ENCODE measurements around the gene STYXL1. TPM values are rescaled to one million over a fixed set of nuclear protein-coding genes. Genes with fewer than 3 reads are reported as not detected.

The STYXL1 gene
- total RNA-seq, 1 experiment from 2014 or later: 21.3 TPM

- Mint-ChIP-seq H3K4me3 (no peak overlapping the region), H3K9me3 (no peaks in the 10 kb centered on the region), H3K27me3 (ENCODE audit: low read depth) (no peaks in the 10 kb centered on the region; the same call in 1 of the 2 replicates), H3K4me1 (no peaks in the 10 kb centered on the region), H3K36me3 (peaks cover 19% of the 10 kb centered on the region), H3K27ac (no peak overlapping the region)
- no peak for ATAC-seq
- ChIA-PET CTCF (interaction anchor here (1.4 kb wide), 1 partner anchor 52 kb away, joined by 4 read pairs; no protein-coding TSS in a partner anchor), POLR2A (no interaction called here)
- DNase-seq (ENCODE audit: low spot score): no peak
- TF ChIP-seq TEAD1 (CRISPR knock-in tag; IDR thresholded peaks at IDR 0.05) (no peak), NR1H2 (CRISPR knock-in tag; IDR thresholded peaks at IDR 0.05) (no peak), ZMAT4 (CRISPR knock-in tag; IDR thresholded peaks at IDR 0.05) (no peak), FOXJ3 (CRISPR knock-in tag; IDR thresholded peaks at IDR 0.05; ENCODE audit: borderline replicate concordance) (no peak), ZNF423 (CRISPR knock-in tag; IDR thresholded peaks at IDR 0.05) (no peak), ZNF281 (CRISPR knock-in tag; IDR thresholded peaks at IDR 0.05) (no peak), USF2 (CRISPR knock-in tag; IDR thresholded peaks at IDR 0.05) (no peak), PRRX2 (CRISPR knock-in tag; IDR thresholded peaks at IDR 0.05) (no peak), SMAD3 (CRISPR knock-in tag; IDR thresholded peaks at IDR 0.05; ENCODE audit: borderline replicate concordance) (no peak), JAZF1 (CRISPR knock-in tag; IDR thresholded peaks at IDR 0.05) (no peak)
- TF ChIP-seq, protein P1, sequence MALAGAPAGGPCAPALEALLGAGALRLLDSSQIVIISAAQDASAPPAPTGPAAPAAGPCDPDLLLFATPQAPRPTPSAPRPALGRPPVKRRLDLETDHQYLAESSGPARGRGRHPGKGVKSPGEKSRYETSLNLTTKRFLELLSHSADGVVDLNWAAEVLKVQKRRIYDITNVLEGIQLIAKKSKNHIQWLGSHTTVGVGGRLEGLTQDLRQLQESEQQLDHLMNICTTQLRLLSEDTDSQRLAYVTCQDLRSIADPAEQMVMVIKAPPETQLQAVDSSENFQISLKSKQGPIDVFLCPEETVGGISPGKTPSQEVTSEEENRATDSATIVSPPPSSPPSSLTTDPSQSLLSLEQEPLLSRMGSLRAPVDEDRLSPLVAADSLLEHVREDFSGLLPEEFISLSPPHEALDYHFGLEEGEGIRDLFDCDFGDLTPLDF (CRISPR knock-in tag; IDR thresholded peaks at IDR 0.05): no peak
Observed at GRCh38 chr7:75968012-75968411, 79.8 kb downstream of the STYXL1 start.

DNA sequence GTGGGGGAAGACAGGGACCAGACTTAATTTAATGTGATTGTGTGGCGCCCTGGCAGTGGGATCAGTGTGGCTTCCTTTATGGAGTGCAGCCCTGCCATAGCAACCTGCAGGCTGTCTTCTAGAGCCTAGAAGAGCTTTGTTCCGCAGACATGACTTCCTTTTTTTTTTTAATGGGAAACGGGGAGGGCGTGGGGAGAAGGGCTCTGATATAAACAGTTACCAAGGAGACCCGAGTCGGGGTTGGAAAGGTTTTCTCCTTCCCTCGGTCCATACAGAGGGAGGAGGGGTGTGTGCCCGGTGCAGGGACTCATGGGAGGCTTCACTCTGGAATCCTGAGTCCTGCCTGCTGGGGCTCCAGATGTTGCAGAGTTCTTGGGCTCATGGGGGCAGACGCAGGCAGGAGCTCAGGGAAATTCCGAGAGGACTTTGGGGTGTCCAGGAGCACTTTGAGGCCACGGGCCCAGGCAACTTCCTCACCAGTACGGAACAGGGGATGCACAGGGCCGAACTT lies 80.3 kb downstream of the STYXL1 start:
- CTCF ChIA-PET: interaction anchor here (1.4 kb wide), 1 partner anchor 53 kb away, joined by 4 read pairs; no protein-coding TSS in a partner anchor
- Mint-ChIP-seq H3K9me3 (no peaks in the 10 kb centered on the region), H3K27ac (peak overlapping the region; percentile 36; the same call in 1 of the 2 replicates), H3K36me3 (peaks cover 14% of the 10 kb centered on the region), H3K4me1 (no peaks in the 10 kb centered on the region), H3K4me3 (no peak overlapping the region), H3K27me3 (ENCODE audit: low read depth) (no peaks in the 10 kb centered on the region; the same call in 1 of the 2 replicates)
- POLR2A ChIA-PET: no interaction called here
- ATAC-seq (no peak), DNase-seq (ENCODE audit: low spot score) (no peak)
- TF ChIP-seq FOXP4 (CRISPR knock-in tag; IDR thresholded peaks at IDR 0.05) (no peak), PRRX2 (CRISPR knock-in tag; IDR thresholded peaks at IDR 0.05) (no peak), SMAD3 (CRISPR knock-in tag; IDR thresholded peaks at IDR 0.05; ENCODE audit: borderline replicate concordance) (no peak), ZNF671 (CRISPR knock-in tag; IDR thresholded peaks at IDR 0.05) (no peak), ARID4B (CRISPR knock-in tag; IDR thresholded peaks at IDR 0.05; ENCODE audit: borderline replicate concordance) (no peak), ZNF416 (CRISPR knock-in tag; IDR thresholded peaks at IDR 0.05) (no peak), ZNF423 (CRISPR knock-in tag; IDR thresholded peaks at IDR 0.05) (no peak), AR (CRISPR knock-in tag; IDR thresholded peaks at IDR 0.05) (no peak), NFATC4 (CRISPR knock-in tag; IDR thresholded peaks at IDR 0.05) (no peak)
- TF ChIP-seq, protein P2, sequence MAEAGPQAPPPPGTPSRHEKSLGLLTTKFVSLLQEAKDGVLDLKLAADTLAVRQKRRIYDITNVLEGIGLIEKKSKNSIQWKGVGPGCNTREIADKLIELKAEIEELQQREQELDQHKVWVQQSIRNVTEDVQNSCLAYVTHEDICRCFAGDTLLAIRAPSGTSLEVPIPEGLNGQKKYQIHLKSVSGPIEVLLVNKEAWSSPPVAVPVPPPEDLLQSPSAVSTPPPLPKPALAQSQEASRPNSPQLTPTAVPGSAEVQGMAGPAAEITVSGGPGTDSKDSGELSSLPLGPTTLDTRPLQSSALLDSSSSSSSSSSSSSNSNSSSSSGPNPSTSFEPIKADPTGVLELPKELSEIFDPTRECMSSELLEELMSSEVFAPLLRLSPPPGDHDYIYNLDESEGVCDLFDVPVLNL (CRISPR knock-in tag; IDR thresholded peaks at IDR 0.05; ENCODE audit: borderline replicate concordance, low read depth): no peak

Measured in WTC11 (cell line).